KOPT-K1 (cell line): Measurements from ENCODE around the gene UFM1.
"Not testable (repeated sequence)": the region's sequence is repeated elsewhere in the genome, so short reads cannot be mapped to it uniquely, and the experiment has no call there.

Experiments used
- H3K27ac ChIP-seq: fragments of 200-600 bp; sonication (generic); 2 replicates; pipeline ENCODE4 v1.5.1; 2016; ENCODE audit warnings: antibody characterized with exemption, mild to moderate bottlenecking, low read depth, low read length; ENCODE audit not compliant: poor library complexity, severe bottlenecking
- H3K36me3 ChIP-seq: fragments of 200-600 bp; sonication (generic); 2 replicates; pipeline ENCODE4 v1.5.1; 2017; ENCODE audit warnings: antibody characterized with exemption, mild to moderate bottlenecking, low read length, moderate library complexity; ENCODE audit not compliant: insufficient read depth
- H3K9me3 ChIP-seq: fragments of 200-600 bp; sonication (generic); 2 replicates; pipeline ENCODE4 v1.5.1; 2017; ENCODE audit warnings: antibody characterized with exemption, low read length, mild to moderate bottlenecking; ENCODE audit not compliant: insufficient read depth, poor library complexity, severe bottlenecking

UFM1 gene

GRCh38 chr13:38349390-38350113 is at the start of gene UFM1:
UFM1 (plus strand) TSS chr13:38349851; CDS start chr13:38349920, 69 bp downstream.
- Histone ChIP-seq H3K27ac (peak within 1 kb of the TSS; percentile 71), H3K36me3 (peaks cover 33% of the 10 kb centered on the region), H3K9me3 (no peaks in the 10 kb centered on the region)

GRCh38 chr13:38301236-38301635 is 48.4 kb upstream of the UFM1 start:
- Histone ChIP-seq H3K27ac (no peak overlapping the region), H3K9me3 (no peaks in the 10 kb centered on the region), H3K36me3 (no peaks in the 10 kb centered on the region)

- Histone ChIP-seq H3K36me3 (no peaks in the 10 kb centered on the region), H3K27ac (no peak overlapping the region), H3K9me3 (no peaks in the 10 kb centered on the region)
Observed at GRCh38 chr13:38303816-38304320, 45.8 kb upstream of the UFM1 start.

GRCh38 chr13:38308736-38309135 is 40.9 kb upstream of the UFM1 start:
- no peak overlapping the region for H3K27ac ChIP-seq
- no peaks in the 10 kb centered on the region for H3K36me3 ChIP-seq

GRCh38 chr13:38309397-38309796 is 40.3 kb upstream of the UFM1 start:
- Histone ChIP-seq H3K27ac (no peak overlapping the region), H3K36me3 (no peaks in the 10 kb centered on the region), H3K9me3 (no peaks in the 10 kb centered on the region)

More at GRCh38 chr13:38308736-38309135, 40.9 kb upstream of the UFM1 start:
- no peaks in the 10 kb centered on the region for H3K9me3 ChIP-seq

GRCh38 chr13:38311175-38311574 is 38.5 kb upstream of the UFM1 start:
- not testable (repeated sequence) for H3K36me3 ChIP-seq, H3K27ac ChIP-seq, H3K9me3 ChIP-seq

GRCh38 chr13:38316129-38316528 is 33.5 kb upstream of the UFM1 start:
- Histone ChIP-seq H3K9me3 (no peaks in the 10 kb centered on the region), H3K36me3 (no peaks in the 10 kb centered on the region), H3K27ac (no peak overlapping the region)

GRCh38 chr13:38321654-38322053 is 28.0 kb upstream of the UFM1 start:
- H3K36me3 ChIP-seq: no peaks in the 10 kb centered on the region
- H3K27ac ChIP-seq: no peak overlapping the region
- H3K9me3 ChIP-seq: no peaks in the 10 kb centered on the region

GRCh38 chr13:38325426-38325825 is 24.2 kb upstream of the UFM1 start:
- Histone ChIP-seq H3K36me3 (no peaks in the 10 kb centered on the region), H3K9me3 (no peaks in the 10 kb centered on the region)

GRCh38 chr13:38328699-38329098 is 21.0 kb upstream of the UFM1 start:
- no peaks in the 10 kb centered on the region for H3K36me3 ChIP-seq
- no peak overlapping the region for H3K27ac ChIP-seq
- no peaks in the 10 kb centered on the region for H3K9me3 ChIP-seq

More at GRCh38 chr13:38325426-38325825, 24.2 kb upstream of the UFM1 start:
- no peak overlapping the region for H3K27ac ChIP-seq

GRCh38 chr13:38334845-38335244 is 14.8 kb upstream of the UFM1 start:
- Histone ChIP-seq H3K36me3 (no peaks in the 10 kb centered on the region), H3K9me3 (no peaks in the 10 kb centered on the region)

GRCh38 chr13:38338089-38338488 is 11.6 kb upstream of the UFM1 start:
- no peak overlapping the region for H3K27ac ChIP-seq
- H3K36me3 ChIP-seq: no peaks in the 10 kb centered on the region
- no peaks in the 10 kb centered on the region for H3K9me3 ChIP-seq

More at GRCh38 chr13:38334845-38335244, 14.8 kb upstream of the UFM1 start:
- H3K27ac ChIP-seq: no peak overlapping the region

- no peak overlapping the region for H3K27ac ChIP-seq
- no peaks in the 10 kb centered on the region for H3K9me3 ChIP-seq
- no peaks in the 10 kb centered on the region for H3K36me3 ChIP-seq
Observed at GRCh38 chr13:38340624-38341023, 9.0 kb upstream of the UFM1 start.

- Histone ChIP-seq H3K27ac (no peak overlapping the region), H3K36me3 (no peaks in the 10 kb centered on the region)
Observed at GRCh38 chr13:38341149-38341692, 8.4 kb upstream of the UFM1 start.

GRCh38 chr13:38346764-38347163 is 2.9 kb upstream of the UFM1 start:
- Histone ChIP-seq H3K9me3 (no peaks in the 10 kb centered on the region), H3K36me3 (peaks cover 9% of the 10 kb centered on the region), H3K27ac (no peak overlapping the region)

More at GRCh38 chr13:38341149-38341692, 8.4 kb upstream of the UFM1 start:
- H3K9me3 ChIP-seq: no peaks in the 10 kb centered on the region
